Parathyroid adenoma (tissue), 2 donors: ENCODE measurements around the gene ELOVL2.

ENCODE experiments used
- H2AFZ ChIP-seq: fragments of 300-600 bp; sonication (generic); one replicate; pipeline ENCODE4 v1.7.0; 2017; ENCODE audit warnings: antibody characterized with exemption, mild to moderate bottlenecking
- H3K27ac ChIP-seq: fragments of 300-600 bp; sonication (generic); one replicate; pipeline ENCODE4 v1.7.0; 2017
- H3K27me3 ChIP-seq: fragments of 300-600 bp; sonication (generic); one replicate; pipeline ENCODE4 v1.7.0; 2017; ENCODE audit warnings: low read length; ENCODE audit not compliant: control insufficient read depth, insufficient read depth
- H3K36me3 ChIP-seq: fragments of 300-600 bp; sonication (generic); one replicate; pipeline ENCODE4 v1.7.0; 2017; ENCODE audit warnings: low read length; ENCODE audit not compliant: control insufficient read depth, insufficient read depth
- H3K4me1 ChIP-seq: fragments of 300-600 bp; sonication (generic); one replicate; pipeline ENCODE4 v1.7.0; 2017; ENCODE audit warnings: control low read depth
- H3K4me2 ChIP-seq: fragments of 300-600 bp; sonication (generic); one replicate; pipeline ENCODE4 v1.7.0; 2017; ENCODE audit warnings: low read length
- H3K4me3 ChIP-seq: fragments of 300-600 bp; sonication (generic); one replicate; pipeline ENCODE4 v1.7.0; 2017; ENCODE audit warnings: low read depth, low read length
- H3K79me2 ChIP-seq: fragments of 300-600 bp; sonication (generic); one replicate; pipeline ENCODE4 v1.7.0; 2017; ENCODE audit warnings: control low read depth
- H3K9ac ChIP-seq: fragments of 300-600 bp; sonication (generic); one replicate; pipeline ENCODE4 v1.7.0; 2017; ENCODE audit warnings: mild to moderate bottlenecking
- H3K9me3 ChIP-seq: fragments of 300-600 bp; sonication (generic); one replicate; pipeline ENCODE4 v1.7.0; 2017; ENCODE audit warnings: low read length; ENCODE audit not compliant: control insufficient read depth
- CTCF ChIP-seq: fragments of 300-600 bp; sonication (generic); IDR thresholded peaks from one replicate; pipeline ENCODE4 v1.7.0; 2017; ENCODE audit warnings: antibody characterized with exemption, mild to moderate bottlenecking
- donor health status: primary hyperparathyroidism.

Gene ELOVL2

GRCh38 chr6:11017090-11017489 lies 27.0 kb downstream of the ELOVL2 start:
- no peak overlapping the region for H2AFZ ChIP-seq
- H3K79me2 ChIP-seq: no peaks in the 10 kb centered on the region
- no peaks in the 10 kb centered on the region for H3K27me3 ChIP-seq
- H3K9me3 ChIP-seq: no peaks in the 10 kb centered on the region
- H3K4me3 ChIP-seq: no peak overlapping the region
- peaks cover 4% of the 10 kb centered on the region for H3K4me1 ChIP-seq
- no peak for TF ChIP-seq CTCF
- no peaks in the 10 kb centered on the region for H3K36me3 ChIP-seq
- H3K27ac ChIP-seq: no peak overlapping the region
- no peak overlapping the region for H3K4me2 ChIP-seq
- H3K9ac ChIP-seq: no peak overlapping the region

GRCh38 chr6:11016452-11016851 lies 27.7 kb downstream of the ELOVL2 start:
- H3K27me3 ChIP-seq: no peaks in the 10 kb centered on the region
- no peak for TF ChIP-seq CTCF
- no peak overlapping the region for H3K9ac ChIP-seq
- H3K9me3 ChIP-seq: no peaks in the 10 kb centered on the region
- H3K79me2 ChIP-seq: no peaks in the 10 kb centered on the region
- peaks cover 9% of the 10 kb centered on the region for H3K4me1 ChIP-seq
- H3K4me3 ChIP-seq: no peak overlapping the region
- H3K27ac ChIP-seq: no peak overlapping the region
- H3K36me3 ChIP-seq: no peaks in the 10 kb centered on the region
- no peak overlapping the region for H2AFZ ChIP-seq
- no peak overlapping the region for H3K4me2 ChIP-seq

GRCh38 chr6:11015102-11015501 lies 29.0 kb downstream of the ELOVL2 start:
- Histone ChIP-seq H3K4me1 (peaks cover 9% of the 10 kb centered on the region), H3K9ac (no peak overlapping the region), H3K4me3 (no peak overlapping the region), H3K9me3 (no peaks in the 10 kb centered on the region), H3K4me2 (no peak overlapping the region), H2AFZ (no peak overlapping the region), H3K36me3 (no peaks in the 10 kb centered on the region), H3K27ac (no peak overlapping the region), H3K27me3 (no peaks in the 10 kb centered on the region), H3K79me2 (no peaks in the 10 kb centered on the region)
- TF ChIP-seq CTCF: no peak

GRCh38 chr6:11013721-11014070 lies 30.4 kb downstream of the ELOVL2 start:
- Histone ChIP-seq H2AFZ (no peak overlapping the region), H3K9me3 (no peaks in the 10 kb centered on the region), H3K27ac (no peak overlapping the region), H3K79me2 (no peaks in the 10 kb centered on the region), H3K9ac (no peak overlapping the region), H3K4me1 (peaks cover 15% of the 10 kb centered on the region), H3K36me3 (no peaks in the 10 kb centered on the region), H3K27me3 (no peaks in the 10 kb centered on the region), H3K4me3 (no peak overlapping the region), H3K4me2 (no peak overlapping the region)
- no peak for TF ChIP-seq CTCF

- TF ChIP-seq CTCF: no peak
These were observed 31.0 kb downstream of the ELOVL2 start for GRCh38 chr6:11012976-11013720.

More at GRCh38 chr6:11012976-11013720, 31.0 kb downstream of the ELOVL2 start:
- Histone ChIP-seq H3K4me1 (peaks cover 15% of the 10 kb centered on the region), H3K4me3 (no peak overlapping the region), H3K9ac (no peak overlapping the region), H3K36me3 (no peaks in the 10 kb centered on the region), H3K4me2 (no peak overlapping the region), H3K27me3 (no peaks in the 10 kb centered on the region), H3K79me2 (no peaks in the 10 kb centered on the region), H3K9me3 (no peaks in the 10 kb centered on the region), H2AFZ (no peak overlapping the region), H3K27ac (no peak overlapping the region)
